HEK293 (cell line): ENCODE data around the gene SLFN12L.

Experiments used
- CTCF ChIA-PET: fragments of 350-600 bp; formaldehyde crosslinking; extraction: SDS; loops from one replicate; lab custom pipeline; 2021; ENCODE audit warnings: antibody characterized with exemption; lab: Yijun Ruan, JAX
- POLR2A ChIA-PET: fragments of 300-600 bp; formaldehyde crosslinking; extraction: SDS; loops from one replicate; lab custom pipeline; 2020; ENCODE audit warnings: antibody characterized with exemption, inconsistent platforms; lab: Yijun Ruan, JAX
- H3K27ac ChIP-seq: fragments of 200-500 bp; sonication (Bioruptor generic); 2 replicates; pipeline ENCODE4 v1.5.1; 2014; ENCODE audit warnings: low read depth, low read length, control low read depth, inconsistent platforms; ENCODE audit errors: extremely low read depth
- H3K36me3 ChIP-seq, 2 experiments: fragments of 200-500 bp in 1 of 2; sonication (Bioruptor generic) in 1 of 2; 1 replicate in 1 of 2; 2 replicates in 1 of 2; pipeline ENCODE4 v1.5.1; 2014 to 2017; ENCODE audit warnings: inconsistent platforms in 2 of 2, low read length in 2 of 2; ENCODE audit not compliant: control insufficient read depth in 2 of 2, insufficient read depth in 1 of 2
- H3K4me1 ChIP-seq: fragments of 200-500 bp; sonication (Bioruptor generic); 2 replicates; pipeline ENCODE4 v1.5.1; 2014; ENCODE audit warnings: mild to moderate bottlenecking, low read length, inconsistent platforms; ENCODE audit not compliant: control insufficient read depth, insufficient read depth
- H3K4me3 ChIP-seq: 2 replicates; pipeline ENCODE4 v1.5.1; 2011; ENCODE audit warnings: low read depth, mild to moderate bottlenecking, control low read depth, low read length, moderate library complexity
- H3K9me3 ChIP-seq: fragments of 200-500 bp; sonication (Bioruptor generic); 2 replicates; pipeline ENCODE4 v1.5.1; 2014; ENCODE audit warnings: low read depth, low read length, inconsistent platforms; ENCODE audit not compliant: control insufficient read depth, insufficient read depth
- BCL11B ChIP-seq: fragments of 450-650 bp; formaldehyde crosslinking; IDR thresholded peaks from 2 replicates; pipeline ENCODE4 v1.5.1; 2016; ENCODE audit warnings: low read depth, missing biosample characterization, missing genetic modification characterization
- ELK4 ChIP-seq: IDR thresholded peaks from 2 replicates; pipeline ENCODE4 v1.6.1; 2011; ENCODE audit warnings: mild to moderate bottlenecking, low read depth, low read length, borderline replicate concordance
- KLF7 ChIP-seq: fragments of 450-650 bp; formaldehyde crosslinking; IDR thresholded peaks from 2 replicates; pipeline ENCODE4 v1.5.1; 2016; ENCODE audit warnings: missing biosample characterization, missing genetic modification characterization, borderline replicate concordance
- KLF8 ChIP-seq: fragments of 450-650 bp; formaldehyde crosslinking; IDR thresholded peaks from 2 replicates; pipeline ENCODE4 v1.5.1; 2016; ENCODE audit warnings: missing biosample characterization, missing genetic modification characterization
- PATZ1 ChIP-seq: fragments of 450-650 bp; formaldehyde crosslinking; IDR thresholded peaks from 2 replicates; pipeline ENCODE4 v1.5.1; 2016; ENCODE audit warnings: missing biosample characterization, missing genetic modification characterization
- PRDM4 ChIP-seq: fragments of 450-650 bp; formaldehyde crosslinking; IDR thresholded peaks from 2 replicates; pipeline ENCODE4 v1.5.1; 2017; ENCODE audit warnings: missing biosample characterization, missing genetic modification characterization
- REPIN1 ChIP-seq: fragments of 450-650 bp; formaldehyde crosslinking; IDR thresholded peaks from 2 replicates; pipeline ENCODE4 v1.5.1; 2017; ENCODE audit warnings: missing biosample characterization, missing genetic modification characterization, low read depth
- ZBTB26 ChIP-seq: fragments of 450-650 bp; formaldehyde crosslinking; optimal IDR thresholded peaks from 2 replicates; pipeline ENCODE3; 2016; ENCODE audit warnings: missing biosample characterization, mild to moderate bottlenecking, missing genetic modification characterization
- ZBTB48 ChIP-seq: fragments of 450-650 bp; formaldehyde crosslinking; IDR thresholded peaks from 2 replicates; pipeline ENCODE4 v1.5.1; 2016; ENCODE audit warnings: missing biosample characterization, missing genetic modification characterization
- ZNF112 ChIP-seq: fragments of 450-650 bp; formaldehyde crosslinking; IDR thresholded peaks from 2 replicates; pipeline ENCODE4 v1.5.0; 2017; ENCODE audit warnings: missing biosample characterization, missing genetic modification characterization
- ZNF16 ChIP-seq: fragments of 450-650 bp; formaldehyde crosslinking; IDR thresholded peaks from 2 replicates; pipeline ENCODE4 v1.5.1; 2016; ENCODE audit warnings: low read depth, missing biosample characterization, missing genetic modification characterization
- ZNF214 ChIP-seq: fragments of 450-650 bp; formaldehyde crosslinking; IDR thresholded peaks from 2 replicates; pipeline ENCODE4 v1.5.1; 2017; ENCODE audit warnings: missing biosample characterization, mild to moderate bottlenecking, missing genetic modification characterization, borderline replicate concordance
- ZNF221 ChIP-seq: fragments of 450-650 bp; formaldehyde crosslinking; IDR thresholded peaks from 2 replicates; pipeline ENCODE4 v1.5.1; 2017; ENCODE audit warnings: missing biosample characterization, missing genetic modification characterization, borderline replicate concordance
- ZNF26 ChIP-seq: fragments of 450-650 bp; formaldehyde crosslinking; IDR thresholded peaks from 2 replicates; pipeline ENCODE4 v1.5.1; 2016; ENCODE audit warnings: missing biosample characterization, missing genetic modification characterization
- ZNF335 ChIP-seq: fragments of 450-650 bp; formaldehyde crosslinking; conservative IDR thresholded peaks from 2 replicates; pipeline ENCODE4 v1.5.1; 2016; ENCODE audit warnings: missing biosample characterization, missing genetic modification characterization
- ZNF510 ChIP-seq: fragments of 450-650 bp; formaldehyde crosslinking; IDR thresholded peaks from 2 replicates; pipeline ENCODE4 v1.5.1; 2018; ENCODE audit warnings: mild to moderate bottlenecking, missing genetic modification characterization, missing biosample characterization; ENCODE audit not compliant: insufficient replicate concordance
- ZNF544 ChIP-seq: fragments of 450-650 bp; formaldehyde crosslinking; IDR thresholded peaks from 2 replicates; pipeline ENCODE4 v1.5.0; 2017; ENCODE audit warnings: missing biosample characterization, missing genetic modification characterization
- ZNF624 ChIP-seq: fragments of 450-650 bp; formaldehyde crosslinking; IDR thresholded peaks from 2 replicates; pipeline ENCODE4 v1.5.1; 2017; ENCODE audit warnings: missing biosample characterization, missing genetic modification characterization
- ZNF670 ChIP-seq: fragments of 450-650 bp; formaldehyde crosslinking; IDR thresholded peaks from 2 replicates; pipeline ENCODE4 v1.5.1; 2016; ENCODE audit warnings: missing biosample characterization, missing genetic modification characterization, low read depth
- ZNF692 ChIP-seq: fragments of 450-650 bp; formaldehyde crosslinking; IDR thresholded peaks from 2 replicates; pipeline ENCODE4 v1.5.1; 2016; ENCODE audit warnings: missing biosample characterization, missing genetic modification characterization
- ZNF776 ChIP-seq: fragments of 450-650 bp; formaldehyde crosslinking; IDR thresholded peaks from 2 replicates; pipeline ENCODE4 v1.5.0; 2017; ENCODE audit warnings: missing biosample characterization, missing genetic modification characterization, borderline replicate concordance
- ZSCAN4 ChIP-seq: fragments of 450-650 bp; formaldehyde crosslinking; IDR thresholded peaks from 2 replicates; pipeline ENCODE4 v1.5.1; 2017; ENCODE audit warnings: missing biosample characterization, missing genetic modification characterization

SLFN12L gene

GRCh38 chr17:35448214-35448898 is 89.1 kb downstream of the SLFN12L start, which contains the start of gene SLFN13 (continued):
- peak; percentile 58; the same call in 1 of the 2 replicates for TF ChIP-seq ZBTB48
- TF ChIP-seq ZNF335 (tag by site-specific recombination) = peak; percentile 64; the same call in 1 of the 2 replicates
- peak; percentile 30; the same call in 1 of the 2 replicates for TF ChIP-seq PATZ1 (tag by site-specific recombination)
- no peak for TF ChIP-seq ZNF214 (tag by site-specific recombination)
- TF ChIP-seq KLF8 (tag by site-specific recombination) = no peak
- TF ChIP-seq PRDM4 (tag by site-specific recombination) = no peak
- TF ChIP-seq ZNF16 (tag by site-specific recombination) = no peak
- no peak for TF ChIP-seq ZNF26 (tag by site-specific recombination)

- Histone ChIP-seq H3K9me3 (no peaks in the 10 kb centered on the region), H3K4me3 (no peak overlapping the region), H3K36me3 (no peaks in the 10 kb centered on the region), H3K4me1 (no peaks in the 10 kb centered on the region), H3K27ac (no peak overlapping the region)
- ChIA-PET CTCF (interaction anchor here (0.9 to 1.8 kb wide), 3 partner anchors 17 to 136 kb away, joined by 3 to 4 read pairs (median 3); no protein-coding TSS in a partner anchor), POLR2A (interaction anchor here (1.1 to 2.6 kb wide), 4 partner anchors 8 to 74 kb away, joined by 4 to 23 read pairs (median 8); partner anchors contain the start of genes SLFN11 and SLFN12)
- no peak for TF ChIP-seq ZNF112
- TF ChIP-seq KLF7 = no peak
- no peak for TF ChIP-seq ZNF670 (tag by site-specific recombination)
- TF ChIP-seq REPIN1 (tag by site-specific recombination) = no peak
- no peak for TF ChIP-seq ELK4
- no peak for TF ChIP-seq ZNF692 (tag by site-specific recombination)
- no peak for TF ChIP-seq ZNF776 (tag by site-specific recombination)
- TF ChIP-seq BCL11B (tag by site-specific recombination) = no peak
- no peak for TF ChIP-seq ZNF544 (tag by site-specific recombination)
- TF ChIP-seq ZNF624 = no peak
- no peak for TF ChIP-seq ZNF221 (tag by site-specific recombination)
- TF ChIP-seq ZBTB26 = no peak
- no peak for TF ChIP-seq ZNF510 (tag by site-specific recombination)
- no peak for TF ChIP-seq ZSCAN4 (tag by site-specific recombination)
Observed at GRCh38 chr17:35447499-35447898, 90.0 kb downstream of the SLFN12L start.
